GM19238 (cell line): ENCODE measurements around the gene IL2RG.

Source experiments
- DNase-seq: peaks from one replicate; pipeline ENCODE4 v3.0.0; 2011; ENCODE audit warnings: low spot score; ENCODE audit not compliant: insufficient read length

Gene IL2RG

GRCh38 chrX:71111141-71111843, at the start of gene IL2RG:
Gene IL2RG, minus strand, starts transcription at chrX:71111577. Its CDS starts 38 bp downstream, at chrX:71111539.
- peak; percentile 43 for DNase-seq

- DNase-seq: no peak
These were observed 49.1 kb upstream of the IL2RG start for GRCh38 chrX:71160475-71160874.

GRCh38 chrX:71159335-71159734, 48.0 kb upstream of the IL2RG start:
- DNase-seq: no peak

- DNase-seq: no peak
These were observed 47.2 kb upstream of the IL2RG start for GRCh38 chrX:71158603-71159002.

- no peak for DNase-seq
These were observed 43.3 kb upstream of the IL2RG start for GRCh38 chrX:71154641-71155040.

GRCh38 chrX:71154196-71154595, 42.8 kb upstream of the IL2RG start:
- no peak for DNase-seq

GRCh38 chrX:71151366-71151765, 40.0 kb upstream of the IL2RG start:
- no peak for DNase-seq

- DNase-seq: no peak
These were observed 36.9 kb upstream of the IL2RG start for GRCh38 chrX:71148278-71148663.

GRCh38 chrX:71147496-71148277, 36.3 kb upstream of the IL2RG start:
- no peak for DNase-seq

GRCh38 chrX:71144651-71145050, 33.3 kb upstream of the IL2RG start, which contains the start of gene NLGN3:
Gene NLGN3, plus strand, starts transcription at chrX:71144841. Its CDS starts 2,909 bp downstream, at chrX:71147750.
- no peak for DNase-seq

- DNase-seq: no peak
These were observed 32.1 kb upstream of the IL2RG start for GRCh38 chrX:71143508-71143907.

- DNase-seq: no peak
These were observed 29.1 kb upstream of the IL2RG start for GRCh38 chrX:71140440-71140839.

- no peak for DNase-seq
These were observed 20.1 kb upstream of the IL2RG start for GRCh38 chrX:71131510-71131909.

- DNase-seq: peak; percentile 58
These were observed 17.8 kb upstream of the IL2RG start for GRCh38 chrX:71128915-71129765.

- DNase-seq: no peak
These were observed 16.9 kb upstream of the IL2RG start for GRCh38 chrX:71128166-71128833.

GRCh38 chrX:71118985-71119535, 7.7 kb upstream of the IL2RG start:
- no peak for DNase-seq

- DNase-seq: peak; percentile 66
These were observed 6.9 kb upstream of the IL2RG start, which contains the start of gene MED12 for GRCh38 chrX:71118032-71118984. Gene MED12, plus strand, starts transcription at chrX:71118596. Its CDS starts 159 bp downstream, at chrX:71118755.

GRCh38 chrX:71117358-71117757, 6.0 kb upstream of the IL2RG start:
- DNase-seq: no peak

- DNase-seq: no peak
These were observed 599 bp upstream of the IL2RG start for GRCh38 chrX:71111921-71112431.
